ENCODE measurements around the gene PNPLA3.

PNPLA3 gene

GRCh38 chr22:43953988-43954785 lies 30.6 kb downstream of the PNPLA3 start:
- H3K4me3 ChIP-seq (ENCODE audit: low read depth, low read length) = peak overlapping the region; percentile 67
- TF ChIP-seq CTCF (IDR thresholded peaks at IDR 0.05; ENCODE audit: borderline replicate concordance, insufficient read depth, low read depth, low read length) = no peak

GRCh38 chr22:43955040-43955882 lies 31.7 kb downstream of the PNPLA3 start, which contains the start of gene SAMM50:
Gene SAMM50, plus strand, starts transcription at chr22:43955442. Its CDS starts 136 bp downstream, at chr22:43955578.
- TF ChIP-seq CTCF (IDR thresholded peaks at IDR 0.05; ENCODE audit: borderline replicate concordance, insufficient read depth, low read depth, low read length) = no peak
- peak within 1 kb of the TSS; percentile 67 for H3K4me3 ChIP-seq (ENCODE audit: low read depth, low read length)

- H3K4me3 ChIP-seq (ENCODE audit: low read depth, low read length) = peak overlapping the region; percentile 67
- no peak for TF ChIP-seq CTCF (IDR thresholded peaks at IDR 0.05; ENCODE audit: borderline replicate concordance, insufficient read depth, low read depth, low read length)
These were observed 32.5 kb downstream of the PNPLA3 start for GRCh38 chr22:43955883-43956782.

- TF ChIP-seq CTCF (IDR thresholded peaks at IDR 0.05; ENCODE audit: borderline replicate concordance, insufficient read depth, low read depth, low read length) = no peak
- no peak overlapping the region for H3K4me3 ChIP-seq (ENCODE audit: low read depth, low read length)
These were observed 33.3 kb downstream of the PNPLA3 start for GRCh38 chr22:43956805-43957463.

- TF ChIP-seq CTCF (IDR thresholded peaks at IDR 0.05; ENCODE audit: borderline replicate concordance, insufficient read depth, low read depth, low read length) = no peak
- no peak overlapping the region for H3K4me3 ChIP-seq (ENCODE audit: low read depth, low read length)
These were observed 34.3 kb downstream of the PNPLA3 start for GRCh38 chr22:43957871-43958270.

GRCh38 chr22:43964314-43964857 lies 40.8 kb downstream of the PNPLA3 start:
- H3K4me3 ChIP-seq (ENCODE audit: low read depth, low read length) = no peak overlapping the region
- no peak for TF ChIP-seq CTCF (IDR thresholded peaks at IDR 0.05; ENCODE audit: borderline replicate concordance, insufficient read depth, low read depth, low read length)
